ENCODE data around the gene ZSCAN12.
"Not testable (repeated sequence)": the region's sequence is repeated elsewhere in the genome, so short reads cannot be mapped to it uniquely, and the experiment has no call there.

The ZSCAN12 gene

GRCh38 chr6:28393912-28394662 is 5.5 kb downstream of the ZSCAN12 start:
- no peak for DNase-seq

GRCh38 chr6:28390688-28391087 is 8.9 kb downstream of the ZSCAN12 start:
- no peak for DNase-seq

GRCh38 chr6:28384143-28384533 is 15.4 kb downstream of the ZSCAN12 start:
- DNase-seq = no peak

- peak; percentile 83 for DNase-seq
Measured at GRCh38 chr6:28383235-28384142, 16.1 kb downstream of the ZSCAN12 start.

GRCh38 chr6:28380381-28380780 is 19.2 kb downstream of the ZSCAN12 start:
- DNase-seq = no peak

- DNase-seq = no peak
Measured at GRCh38 chr6:28378644-28379043, 20.9 kb downstream of the ZSCAN12 start.

GRCh38 chr6:28377879-28378278 is 21.7 kb downstream of the ZSCAN12 start:
- DNase-seq = no peak

- no peak for DNase-seq
Measured at GRCh38 chr6:28373925-28374324, 25.6 kb downstream of the ZSCAN12 start.

- no peak for DNase-seq
Measured at GRCh38 chr6:28371706-28372451, 27.7 kb downstream of the ZSCAN12 start.

- no peak for DNase-seq
Measured at GRCh38 chr6:28371280-28371679, 28.3 kb downstream of the ZSCAN12 start.

- DNase-seq = no peak
Measured at GRCh38 chr6:28370440-28370839, 29.1 kb downstream of the ZSCAN12 start.

GRCh38 chr6:28369463-28369862 is 30.1 kb downstream of the ZSCAN12 start:
- DNase-seq = no peak

GRCh38 chr6:28368522-28368921 is 31.0 kb downstream of the ZSCAN12 start:
- DNase-seq = no peak

- not testable (repeated sequence) for DNase-seq
Measured at GRCh38 chr6:28365590-28365989, 34.0 kb downstream of the ZSCAN12 start.

- DNase-seq = no peak
Measured at GRCh38 chr6:28360961-28361360, 38.6 kb downstream of the ZSCAN12 start.

- DNase-seq = not testable (repeated sequence)
Measured at GRCh38 chr6:28359562-28359961, 40.0 kb downstream of the ZSCAN12 start.

- no peak for DNase-seq
Measured at GRCh38 chr6:28357036-28357435, 42.5 kb downstream of the ZSCAN12 start.

GRCh38 chr6:28356666-28357020 is 42.9 kb downstream of the ZSCAN12 start:
- no peak for DNase-seq

GRCh38 chr6:28355743-28356665 is 43.5 kb downstream of the ZSCAN12 start:
- peak; percentile 78 for DNase-seq

- DNase-seq = no peak
Measured at GRCh38 chr6:28354688-28355554, 44.6 kb downstream of the ZSCAN12 start.

Measured in right forelimb (tissue), 1 donor.